ENCODE data around the gene AMZ1. TPM values are rescaled to one million over a fixed set of nuclear protein-coding genes. Genes with fewer than 3 reads are reported as not detected.
"Not testable (repeated sequence)": the region's sequence is repeated elsewhere in the genome, so short reads cannot be mapped to it uniquely, and the experiment has no call there.

AMZ1 gene
- total and polyA plus RNA-seq, 8 donors = under 0.01 to 1.4 (median 0.45) TPM; not detected in 5

DNA sequence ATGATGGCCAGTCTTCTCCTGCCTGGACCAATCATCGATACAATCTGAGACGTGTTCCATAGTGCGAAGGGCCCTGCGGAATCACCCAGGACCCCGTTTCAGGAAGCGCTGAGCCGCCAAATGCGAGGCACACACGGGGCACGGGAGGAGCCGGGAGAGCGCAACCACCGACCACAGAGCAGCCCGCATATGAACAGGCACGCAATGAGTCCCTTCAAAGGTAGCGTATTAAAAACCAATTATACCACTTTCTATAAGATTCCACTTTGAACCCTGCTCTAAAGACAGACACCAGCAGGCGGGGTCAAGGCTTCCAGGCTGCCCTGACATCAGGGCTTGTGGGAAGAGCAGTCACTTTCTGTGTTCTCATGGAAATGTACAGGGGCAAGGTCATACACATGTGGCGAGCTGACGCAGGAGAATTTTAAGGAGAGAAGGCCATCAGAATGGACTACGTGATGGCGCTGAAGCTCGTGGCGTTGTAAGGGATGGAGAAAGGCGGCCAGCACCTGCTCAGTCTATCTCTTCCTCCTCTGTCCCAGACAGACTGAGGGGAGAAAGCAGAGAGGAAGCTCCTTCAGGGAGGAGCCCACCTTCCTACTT, 46.2 kb downstream of the AMZ1 start:
- intact Hi-C loops (cut with DNase I; ENCODE audit: low total_unique reads) = no loop called here
- H3K27me3 ChIP-seq = no peaks in the 10 kb centered on the region
- WGBS, 5 donors = 87 to 94% (median 92%) methylated on average over 24 of the region's 24 CpGs
- peak in 1 of 2 donors; percentile 18 for DNase-seq
- no peak overlapping the region for H3K4me3 ChIP-seq
- TF ChIP-seq EP300 (IDR thresholded peaks at IDR 0.05) = no peak
- no peak for TF ChIP-seq POLR2AphosphoS5 (IDR thresholded peaks at IDR 0.05)
- H3K9me3 ChIP-seq = no peaks in the 10 kb centered on the region
- peak overlapping the region in 3 of 5 donors; percentile 57 to 66 (median 61) for H3K27ac ChIP-seq
- H3K4me1 ChIP-seq = peaks cover 21 to 61% (median 41%) of the 10 kb centered on the region in 4 donors
- H3K36me3 ChIP-seq = peaks cover 0 to 23% (median 21%) of the 10 kb centered on the region in 4 donors

DNA sequence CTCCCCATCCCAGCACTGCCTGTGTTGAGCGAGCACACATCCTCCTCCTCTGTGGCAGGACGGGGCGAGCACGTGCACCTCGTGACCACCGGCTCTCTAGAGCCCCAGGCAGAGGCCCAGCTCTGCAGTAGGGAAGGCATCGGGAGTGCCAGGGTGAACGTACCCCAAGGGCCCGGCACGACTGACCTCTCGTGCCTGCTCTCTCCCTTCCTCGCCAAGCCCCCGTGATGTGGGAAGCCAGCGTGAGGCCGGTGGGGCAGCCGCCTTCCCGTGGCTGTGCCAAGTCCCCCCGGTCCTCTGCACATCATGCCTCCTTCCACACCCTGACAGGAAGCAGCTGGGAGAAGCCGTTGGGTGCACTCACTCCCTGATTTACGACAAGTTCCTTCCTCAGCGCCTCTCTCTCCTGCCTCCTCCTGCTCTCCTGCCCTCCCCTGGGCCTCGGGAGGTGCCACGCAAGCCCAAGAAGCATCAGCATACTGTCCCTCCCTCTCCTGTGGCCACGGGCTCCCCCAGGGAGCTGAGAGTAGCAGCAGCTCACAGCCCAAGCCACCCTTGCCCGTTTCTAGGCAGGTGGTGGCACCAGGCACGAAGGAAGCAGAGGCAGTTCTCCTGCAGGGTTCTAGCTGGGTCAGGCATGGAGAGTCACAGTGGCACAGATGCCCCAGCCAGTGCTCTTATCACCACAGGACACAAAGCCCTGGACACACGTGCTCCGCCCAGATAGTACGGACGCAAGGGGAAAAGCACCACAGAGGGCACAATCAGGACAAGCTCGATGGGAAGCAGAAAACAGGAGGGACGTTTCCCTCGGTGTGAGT, 47.0 kb downstream of the AMZ1 start:
- peak; percentile 26 to 62 for DNase-seq
- intact Hi-C loops (cut with DNase I; ENCODE audit: low total_unique reads) = no loop called here
- Histone ChIP-seq H3K27ac (peak overlapping the region; percentile 4 to 61 (median 33)), H3K27me3 (no peaks in the 10 kb centered on the region), H3K36me3 (peaks cover 0 to 16% (median 16%) of the 10 kb centered on the region in 4 donors), H3K4me3 (no peak overlapping the region), H3K4me1 (peaks cover 15 to 54% (median 37%) of the 10 kb centered on the region in 4 donors), H3K9me3 (no peaks in the 10 kb centered on the region)
- WGBS, 5 donors = 55 to 72% (median 61%) methylated on average over 28 to 33 of the region's 33 CpGs
- TF ChIP-seq, protein P1, sequence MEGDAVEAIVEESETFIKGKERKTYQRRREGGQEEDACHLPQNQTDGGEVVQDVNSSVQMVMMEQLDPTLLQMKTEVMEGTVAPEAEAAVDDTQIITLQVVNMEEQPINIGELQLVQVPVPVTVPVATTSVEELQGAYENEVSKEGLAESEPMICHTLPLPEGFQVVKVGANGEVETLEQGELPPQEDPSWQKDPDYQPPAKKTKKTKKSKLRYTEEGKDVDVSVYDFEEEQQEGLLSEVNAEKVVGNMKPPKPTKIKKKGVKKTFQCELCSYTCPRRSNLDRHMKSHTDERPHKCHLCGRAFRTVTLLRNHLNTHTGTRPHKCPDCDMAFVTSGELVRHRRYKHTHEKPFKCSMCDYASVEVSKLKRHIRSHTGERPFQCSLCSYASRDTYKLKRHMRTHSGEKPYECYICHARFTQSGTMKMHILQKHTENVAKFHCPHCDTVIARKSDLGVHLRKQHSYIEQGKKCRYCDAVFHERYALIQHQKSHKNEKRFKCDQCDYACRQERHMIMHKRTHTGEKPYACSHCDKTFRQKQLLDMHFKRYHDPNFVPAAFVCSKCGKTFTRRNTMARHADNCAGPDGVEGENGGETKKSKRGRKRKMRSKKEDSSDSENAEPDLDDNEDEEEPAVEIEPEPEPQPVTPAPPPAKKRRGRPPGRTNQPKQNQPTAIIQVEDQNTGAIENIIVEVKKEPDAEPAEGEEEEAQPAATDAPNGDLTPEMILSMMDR (IDR thresholded peaks at IDR 0.05) = no peak
- no peak for TF ChIP-seq POLR2A (IDR thresholded peaks at IDR 0.05)
- no peak for TF ChIP-seq POLR2AphosphoS5 (IDR thresholded peaks at IDR 0.05)
- TF ChIP-seq EP300 (IDR thresholded peaks at IDR 0.05) = no peak

DNA sequence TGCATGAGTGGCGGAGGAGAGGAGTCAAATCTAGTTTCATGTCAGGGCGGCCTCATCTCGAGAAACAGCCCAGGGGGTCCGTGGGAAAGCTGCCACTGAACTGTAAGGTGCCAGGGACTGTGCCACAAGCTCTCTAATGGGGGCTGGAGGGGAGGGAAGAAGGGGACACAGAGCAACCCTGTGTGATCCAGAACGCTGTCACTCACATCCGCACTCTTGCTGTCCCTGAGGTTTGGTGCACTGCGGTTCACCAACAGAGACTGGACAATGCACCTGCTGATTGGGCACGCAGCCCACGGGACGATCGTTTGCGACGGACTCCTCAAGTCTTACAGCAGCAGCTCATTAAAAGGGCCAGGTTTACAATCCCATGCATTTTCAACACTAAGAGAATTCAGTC, 47.7 kb downstream of the AMZ1 start:
- DNase-seq = peak in 1 of 2 donors; percentile 20
- Histone ChIP-seq H3K4me1 (peaks cover 15 to 46% (median 33%) of the 10 kb centered on the region in 4 donors), H3K36me3 (peaks cover 0 to 8% (median 8%) of the 10 kb centered on the region in 4 donors), H3K27ac (no peak overlapping the region), H3K4me3 (no peak overlapping the region), H3K9me3 (no peaks in the 10 kb centered on the region), H3K27me3 (no peaks in the 10 kb centered on the region)
- TF ChIP-seq, protein P1 (IDR thresholded peaks at IDR 0.05) = no peak
- no peak for TF ChIP-seq POLR2AphosphoS5 (IDR thresholded peaks at IDR 0.05)
- no peak for TF ChIP-seq EP300 (IDR thresholded peaks at IDR 0.05)
- no peak for TF ChIP-seq POLR2A (IDR thresholded peaks at IDR 0.05)
- intact Hi-C loops (cut with DNase I; ENCODE audit: low total_unique reads) = no loop called here
- 84 to 91% (median 90%) methylated on average over 6 to 13 of the region's 13 CpGs for WGBS, 5 donors

DNA sequence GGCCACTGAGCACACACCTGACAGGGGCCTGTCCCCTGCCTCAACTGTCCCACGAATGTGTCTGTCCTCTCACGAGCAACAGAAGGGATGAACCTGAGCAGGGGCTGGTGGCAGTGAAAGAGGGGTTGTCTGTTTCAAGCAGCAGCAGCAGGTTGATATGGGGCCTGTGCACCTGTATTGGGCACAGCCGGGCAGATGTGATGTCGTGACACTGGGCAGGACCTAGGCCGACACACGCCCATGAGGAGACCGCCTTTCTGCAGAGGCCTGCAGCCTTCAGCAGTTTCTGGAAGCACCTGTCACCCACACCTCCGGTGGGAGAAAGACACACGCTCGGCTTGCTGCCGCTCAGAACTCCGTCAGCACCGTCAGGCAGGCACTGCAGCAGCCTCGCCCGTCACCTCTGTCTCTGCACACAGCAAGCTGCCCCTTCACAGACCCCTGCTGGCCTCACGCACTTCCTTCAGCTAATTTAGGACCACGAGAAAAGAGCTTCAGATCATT, 48.5 kb downstream of the AMZ1 start:
- Histone ChIP-seq H3K4me3 (no peak overlapping the region), H3K36me3 (peaks cover 0 to 1% (median under 1%) of the 10 kb centered on the region in 4 donors), H3K27me3 (no peaks in the 10 kb centered on the region), H3K4me1 (peaks cover 15 to 44% (median 33%) of the 10 kb centered on the region in 4 donors), H3K9me3 (no peaks in the 10 kb centered on the region), H3K27ac (no peak overlapping the region)
- WGBS, 5 donors = 88 to 98% (median 91%) methylated on average over 8 to 17 of the region's 17 CpGs
- intact Hi-C loops (cut with DNase I; ENCODE audit: low total_unique reads) = no loop called here
- TF ChIP-seq POLR2A (IDR thresholded peaks at IDR 0.05) (no peak), POLR2AphosphoS5 (IDR thresholded peaks at IDR 0.05) (no peak), EP300 (IDR thresholded peaks at IDR 0.05) (no peak)
- TF ChIP-seq, protein P1 (IDR thresholded peaks at IDR 0.05) = no peak
- DNase-seq = peak in 1 of 2 donors; percentile 20

DNA sequence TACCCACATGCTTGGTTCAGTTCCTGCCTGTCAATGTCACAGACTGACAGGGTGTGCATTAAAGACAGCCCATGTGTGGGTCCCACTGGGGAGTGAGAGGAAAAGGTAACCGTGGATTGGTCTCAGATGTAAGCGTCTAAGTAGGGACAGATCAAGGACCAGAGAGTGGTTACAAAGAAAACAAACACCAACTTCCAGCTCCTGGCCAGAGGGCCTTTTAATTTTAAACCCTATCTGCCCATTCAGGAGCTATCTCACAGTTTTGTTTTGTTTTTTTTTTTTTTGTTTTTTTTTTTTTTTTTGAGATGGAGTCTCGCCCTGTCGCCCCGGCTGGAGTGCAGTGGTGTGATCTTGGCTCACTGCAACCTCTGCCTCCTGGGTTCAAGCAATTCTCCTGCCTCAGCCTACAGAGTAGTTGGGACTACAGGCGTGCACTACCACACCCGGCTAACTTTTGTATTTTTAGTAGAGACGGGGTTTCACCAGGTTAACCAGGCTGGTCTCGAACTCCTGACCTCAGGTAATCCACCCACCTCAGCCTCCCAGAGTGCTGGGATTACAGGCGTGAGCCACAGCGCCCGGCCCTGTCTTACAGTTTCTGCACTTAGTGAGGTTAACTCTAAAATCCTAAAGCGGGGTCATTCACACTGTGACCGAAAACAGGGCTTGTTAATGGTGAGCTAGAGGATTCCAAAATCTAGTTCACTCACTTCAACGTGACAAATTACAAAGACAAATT, 49.2 kb downstream of the AMZ1 start:
- H3K27me3 ChIP-seq; DNase-seq; H3K9me3 ChIP-seq; H3K36me3 ChIP-seq; H3K4me3 ChIP-seq; intact Hi-C loops (cut with DNase I; ENCODE audit: low total_unique reads): not testable (repeated sequence)
- H3K27ac ChIP-seq = peak overlapping the region in 2 of 5 donors; percentile 0 to 66
- peaks cover 15 to 44% (median 33%) of the 10 kb centered on the region in 4 donors for H3K4me1 ChIP-seq
- 88 to 94% (median 93%) methylated on average over 15 of the region's 15 CpGs for WGBS, 5 donors
